ENCODE measurements around the gene CABLES2.

Gene CABLES2

GRCh38 chr20:62370807-62371587, 36.1 kb downstream of the CABLES2 start:
- peak; percentile 12 for DNase-seq (ENCODE audit: low spot score)

- no peak for DNase-seq (ENCODE audit: low spot score)
These were observed 36.8 kb downstream of the CABLES2 start for GRCh38 chr20:62370115-62370806.

GRCh38 chr20:62369815-62370114, 37.3 kb downstream of the CABLES2 start:
- no peak for DNase-seq (ENCODE audit: low spot score)

- DNase-seq (ENCODE audit: low spot score) = no peak
These were observed 37.9 kb downstream of the CABLES2 start for GRCh38 chr20:62368976-62369814.

GRCh38 chr20:62368392-62368975, 38.6 kb downstream of the CABLES2 start:
- DNase-seq (ENCODE audit: low spot score) = no peak

- DNase-seq (ENCODE audit: low spot score) = peak; percentile 63
These were observed 39.3 kb downstream of the CABLES2 start for GRCh38 chr20:62367633-62368391.

- DNase-seq (ENCODE audit: low spot score) = no peak
These were observed 39.9 kb downstream of the CABLES2 start, which contains the start of gene LAMA5 for GRCh38 chr20:62367136-62367632. TSS of gene LAMA5 (minus strand) at chr20:62367312. CDS start at chr20:62367245, 67 bp downstream.

GRCh38 chr20:62366370-62367135, 40.5 kb downstream of the CABLES2 start:
- DNase-seq (ENCODE audit: low spot score) = no peak

GRCh38 chr20:62365814-62366369, 41.2 kb downstream of the CABLES2 start:
- DNase-seq (ENCODE audit: low spot score) = no peak

- no peak for DNase-seq (ENCODE audit: low spot score)
These were observed 42.0 kb downstream of the CABLES2 start for GRCh38 chr20:62364911-62365736.

- no peak for DNase-seq (ENCODE audit: low spot score)
These were observed 42.9 kb downstream of the CABLES2 start for GRCh38 chr20:62363920-62364851.

- DNase-seq (ENCODE audit: low spot score) = no peak
These were observed 43.8 kb downstream of the CABLES2 start for GRCh38 chr20:62362991-62363919.

GRCh38 chr20:62362590-62362940, 44.5 kb downstream of the CABLES2 start:
- DNase-seq (ENCODE audit: low spot score) = no peak

- DNase-seq (ENCODE audit: low spot score) = no peak
These were observed 45.1 kb downstream of the CABLES2 start for GRCh38 chr20:62361799-62362589.

- no peak for DNase-seq (ENCODE audit: low spot score)
These were observed 46.0 kb downstream of the CABLES2 start for GRCh38 chr20:62360854-62361798.

Data from NAMALWA (cell line).